ENCODE measurements around the gene OVOL3. TPM values are rescaled to one million over a fixed set of nuclear protein-coding genes. Genes with fewer than 3 reads are reported as not detected.

OVOL3 gene
- total RNA-seq, 4 donors from 2014 or later, result not detected

- intact Hi-C loops (cut with DNase I; ENCODE audit: low total_unique reads), result no loop called here
- H3K9me3 ChIP-seq, result no peaks in the 10 kb centered on the region
- in situ Hi-C loops (cut with MboI; ENCODE audit: low pct_ligation_motif_present in 1 of 4, low pct_unique_long_range_greater_than_20kb in 1 of 4, low sequenced_read_pairs in 3 of 4), result no loop called here
- H3K27me3 ChIP-seq, result no peaks in the 10 kb centered on the region
- peaks cover 0 to 4% (median 4%) of the 10 kb centered on the region in 4 donors for H3K4me1 ChIP-seq
- 62 to 70% methylated on average over 2 to 37 of the region's 40 CpGs for WGBS, 2 donors (ENCODE audit: low coverage in 1 of 2)
- H3K27ac ChIP-seq, result peak within 1 kb of the TSS; percentile 84 to 95 (median 94)
- DNase-seq, result peak; percentile 45
- TF ChIP-seq POLR2AphosphoS5 (IDR thresholded peaks at IDR 0.05), result peak; percentile 63 to 78 (median 71)
- TF ChIP-seq CTCF (IDR thresholded peaks at IDR 0.05), result no peak
- TF ChIP-seq POLR2A (IDR thresholded peaks at IDR 0.05), result peak; percentile 30
- H3K4me3 ChIP-seq, result peak within 1 kb of the TSS; percentile 39 to 54 (median 47)
- H3K36me3 ChIP-seq, result peaks cover 0 to 20% (median 7%) of the 10 kb centered on the region in 4 donors
Measured at GRCh38 chr19:36152352-36153091, 41.6 kb downstream of the OVOL3 start, which contains the start of gene COX7A1. TSS of gene COX7A1 (minus strand) at chr19:36152447. CDS start at chr19:36152407, 40 bp downstream.

GRCh38 chr19:36153126-36153525 lies 42.2 kb downstream of the OVOL3 start:
- Histone ChIP-seq H3K4me1 (peaks cover 0 to 4% (median 4%) of the 10 kb centered on the region in 4 donors), H3K4me3 (peak overlapping the region in 1 of 4 donors; percentile 54), H3K27ac (peak overlapping the region; percentile 84 to 95 (median 94)), H3K9me3 (no peaks in the 10 kb centered on the region), H3K36me3 (peaks cover 0 to 14% (median 6%) of the 10 kb centered on the region in 4 donors), H3K27me3 (no peaks in the 10 kb centered on the region)
- WGBS, 2 donors (ENCODE audit: low coverage in 1 of 2), result 96% methylated on average over 10 of the region's 10 CpGs; no CpG with 5 or more reads in 1 of the 2 donors
- TF ChIP-seq EP300 (IDR thresholded peaks at IDR 0.05; ENCODE audit: low read depth) (no peak), CTCF (IDR thresholded peaks at IDR 0.05) (no peak), POLR2A (IDR thresholded peaks at IDR 0.05) (no peak), POLR2AphosphoS5 (IDR thresholded peaks at IDR 0.05) (no peak)
- no peak for DNase-seq
- in situ Hi-C loops (cut with MboI; ENCODE audit: low pct_ligation_motif_present in 1 of 4, low pct_unique_long_range_greater_than_20kb in 1 of 4, low sequenced_read_pairs in 3 of 4) (no loop called here), intact Hi-C loops (cut with DNase I; ENCODE audit: low total_unique reads) (no loop called here)

GRCh38 chr19:36160821-36161596 lies 50.1 kb downstream of the OVOL3 start:
- in situ Hi-C loops (cut with MboI; ENCODE audit: low pct_ligation_motif_present in 1 of 4, low pct_unique_long_range_greater_than_20kb in 1 of 4, low sequenced_read_pairs in 3 of 4), result no loop called here
- no peaks in the 10 kb centered on the region for H3K4me1 ChIP-seq
- H3K4me3 ChIP-seq, result no peak overlapping the region
- TF ChIP-seq POLR2AphosphoS5 (IDR thresholded peaks at IDR 0.05) (no peak), EP300 (IDR thresholded peaks at IDR 0.05; ENCODE audit: low read depth) (no peak), CTCF (IDR thresholded peaks at IDR 0.05) (no peak), POLR2A (IDR thresholded peaks at IDR 0.05) (no peak)
- no peaks in the 10 kb centered on the region for H3K9me3 ChIP-seq
- 90 to 92% methylated on average over 5 to 7 of the region's 7 CpGs for WGBS, 2 donors (ENCODE audit: low coverage in 1 of 2)
- no peak for DNase-seq
- H3K27ac ChIP-seq, result no peak overlapping the region
- peaks cover 0 to under 1% (median 0%) of the 10 kb centered on the region in 4 donors for H3K36me3 ChIP-seq
- H3K27me3 ChIP-seq, result no peaks in the 10 kb centered on the region
- intact Hi-C loops (cut with DNase I; ENCODE audit: low total_unique reads), result no loop called here

Other genes starting within 250 kb of the OVOL3 start
- 10 to 100 TPM in 1 of 4 donors, 1 to 10 TPM in 2, under 1 TPM in 1; 1.00 to 10.5 (median 4.5) TPM for gene APLP1, start 242.6 kb upstream of the OVOL3 start, total RNA-seq
- 10 to 100 TPM in 3 of 4 donors, 1 to 10 TPM in 1; 7.5 to 29.5 (median 13.1) TPM for gene NFKBID, start 210.6 kb upstream of the OVOL3 start, total RNA-seq
- gene HCST, start 208.6 kb upstream of the OVOL3 start, total RNA-seq, result 1 to 10 TPM in 1 of 4 donors, not detected in 3; 9.4 TPM
- 10 to 100 TPM; 25.6 to 81.5 (median 52.2) TPM for gene TYROBP, start 202.8 kb upstream of the OVOL3 start, total RNA-seq
- gene LRFN3, start 174.8 kb upstream of the OVOL3 start, total RNA-seq, result 10 to 100 TPM; 12.1 to 48.6 (median 16.6) TPM
- gene SDHAF1, start 116.0 kb upstream of the OVOL3 start, total RNA-seq, result 10 to 100 TPM; 30.3 to 83.8 (median 55.4) TPM
- gene SYNE4, start 102.3 kb upstream of the OVOL3 start, total RNA-seq, result 1 to 10 TPM in 3 of 4 donors, not detected in 1; 1.2 to 9.0 (median 2.9) TPM
- 100 to 1,000 TPM in 2 of 4 donors, 10 to 100 TPM in 2; 27.6 to 151 (median 83.2) TPM for gene ALKBH6, start 96.9 kb upstream of the OVOL3 start, total RNA-seq
- gene CLIP3, start 78.3 kb upstream of the OVOL3 start, total RNA-seq, result 10 to 100 TPM in 3 of 4 donors, 1 to 10 TPM in 1; 7.0 to 37.6 (median 23.5) TPM
- gene THAP8, start 56.9 kb upstream of the OVOL3 start, total RNA-seq, result 10 to 100 TPM in 2 of 4 donors, 1 to 10 TPM in 1, not detected in 1; 9.5 to 64.1 (median 11.2) TPM
- gene WDR62, start 56.2 kb upstream of the OVOL3 start, total RNA-seq, result 10 to 100 TPM in 1 of 4 donors, 1 to 10 TPM in 1, under 1 TPM in 2; 0.37 to 20.7 (median 0.97) TPM
- 10 to 100 TPM in 3 of 4 donors, not detected in 1; 15.1 to 44.9 (median 44.0) TPM for gene POLR2I, start 3.7 kb downstream of the OVOL3 start, total RNA-seq
- gene TBCB, start 4.3 kb downstream of the OVOL3 start, total RNA-seq, result 100 to 1,000 TPM in 2 of 4 donors, 10 to 100 TPM in 2; 82.4 to 175 (median 134) TPM
- 100 to 1,000 TPM; 222 to 304 (median 248) TPM for gene CAPNS1, start 28.9 kb downstream of the OVOL3 start, total RNA-seq
- 10 to 100 TPM in 2 of 4 donors, 1 to 10 TPM in 1, not detected in 1; 7.8 to 26.3 (median 11.7) TPM for gene COX7A1, start 41.3 kb downstream of the OVOL3 start, total RNA-seq
- 1 to 10 TPM in 2 of 4 donors, under 1 TPM in 1, not detected in 1; 1.00 to 4.1 (median 4.0) TPM for gene ZNF565, start 103.5 kb downstream of the OVOL3 start, total RNA-seq
- gene ZNF146, start 104.0 kb downstream of the OVOL3 start, total RNA-seq, result 100 to 1,000 TPM in 1 of 4 donors, 10 to 100 TPM in 3; 10.8 to 105 (median 52.2) TPM